ENCODE measurements around the gene AKAP6. TPM values are rescaled to one million over a fixed set of nuclear protein-coding genes. Genes with fewer than 3 reads are reported as not detected.

AKAP6 gene
- total and polyA plus RNA-seq, 2 experiments from 2014 or later = 0.38 to 0.42 TPM

GRCh38 chr14:32377046-32377646 lies 48.0 kb downstream of the AKAP6 start (continued):
- TF ChIP-seq ZNF462 (CRISPR knock-in tag; IDR thresholded peaks at IDR 0.05) (no peak), POLR2AphosphoS5 (IDR thresholded peaks at IDR 0.05; ENCODE audit: low read depth) (no peak)

- no peak overlapping the region for H3K4me3 ChIP-seq
- H3K36me3 Mint-ChIP-seq (ENCODE audit: low read depth) = no peaks in the 10 kb centered on the region
- ATAC-seq = no peak
- H3K4me3 Mint-ChIP-seq = no peak overlapping the region
- no peaks in the 10 kb centered on the region for H3K36me3 ChIP-seq (ENCODE audit: insufficient read depth)
- H3F3A ChIP-seq (replicated peaks; ENCODE audit: low read depth) = no peaks in the 10 kb centered on the region
- no peak overlapping the region for H3K27ac ChIP-seq (ENCODE audit: low read depth)
- H3K79me2 ChIP-seq (replicated peaks; ENCODE audit: insufficient read depth) = no peaks in the 10 kb centered on the region
- H2AFZ ChIP-seq = no peak overlapping the region
- H3K4me1 Mint-ChIP-seq = no peaks in the 10 kb centered on the region; the same call in 1 of the 3 replicates
- no peaks in the 10 kb centered on the region for H3K27me3 ChIP-seq (ENCODE audit: insufficient read depth)
- no peaks in the 10 kb centered on the region for H4K20me1 ChIP-seq (replicated peaks; ENCODE audit: insufficient read depth)
- H3K4me2 ChIP-seq = no peak overlapping the region
- 0 out of 2 replicates have a peak, but pooled peaks cover 4% of the 10 kb centered on the region for H3K9me2 ChIP-seq (ENCODE audit: insufficient read depth)
- H3K4me1 ChIP-seq (ENCODE audit: insufficient read depth) = no peaks in the 10 kb centered on the region
- DNase-seq (ENCODE audit: low spot score) = no peak
- H3K27me3 Mint-ChIP-seq (ENCODE audit: insufficient read depth, low read depth, poor library complexity) = peaks cover 1% of the 10 kb centered on the region
- no peaks in the 10 kb centered on the region for H3K9me3 Mint-ChIP-seq
- no peak overlapping the region for H3K27ac Mint-ChIP-seq
- TF ChIP-seq NANOG (IDR thresholded peaks at IDR 0.05; ENCODE audit: borderline replicate concordance) (no peak), JUNB (IDR thresholded peaks at IDR 0.05; ENCODE audit: unreplicated experiment) (no peak), EZH2phosphoT487 (IDR thresholded peaks at IDR 0.05; ENCODE audit: unreplicated experiment) (no peak), EZH2 (IDR thresholded peaks at IDR 0.05; ENCODE audit: low read depth, unreplicated experiment) (no peak), STAT1 (IDR thresholded peaks at IDR 0.05; ENCODE audit: unreplicated experiment) (no peak), CREB1 (CRISPR knock-in tag; IDR thresholded peaks at IDR 0.05; ENCODE audit: low read depth) (no peak), ETS1 (IDR thresholded peaks at IDR 0.05) (no peak), ZNF331 (CRISPR knock-in tag; IDR thresholded peaks at IDR 0.05; ENCODE audit: low read depth) (no peak), CTCF (conservative IDR thresholded peaks at IDR 0.05; ENCODE audit: low read depth in 2 of 2) (no peak), POLR2AphosphoS5 (IDR thresholded peaks at IDR 0.05; ENCODE audit: low read depth) (no peak)
Observed at GRCh38 chr14:32378284-32378683, 49.2 kb downstream of the AKAP6 start.

All from GM23338 (cell line).